Thyroid gland (tissue), 4 donors: ENCODE data around the gene PLPPR5. TPM values are rescaled to one million over a fixed set of nuclear protein-coding genes. Genes with fewer than 3 reads are reported as not detected.

Experiments used
- DNase-seq, 2 donors: peaks; one replicate each; pipeline ENCODE4 v3.0.0-alpha.2; 2019
- H3K27ac ChIP-seq, 3 donors: fragments of 200-600 bp; sonication (generic); 1 replicate in 2 of 3; 2 replicates in 1 of 3; pipeline ENCODE4 v1.5.1; 2016 to 2019; ENCODE audit warnings: mild to moderate bottlenecking in 1 of 3, moderate library complexity in 1 of 3
- H3K27me3 ChIP-seq: fragments of 200-600 bp; sonication (generic); one replicate; pipeline ENCODE4 v1.5.1; 2019
- H3K36me3 ChIP-seq, 2 donors: fragments of 200-600 bp; sonication (generic); one replicate each; pipeline ENCODE4 v1.5.1; 2016 to 2019
- H3K4me1 ChIP-seq, 2 donors: fragments of 200-600 bp; sonication (generic); one replicate each; pipeline ENCODE4 v1.5.1; 2017 to 2019
- H3K4me3 ChIP-seq, 3 donors: fragments of 200-600 bp; sonication (generic); replicated peaks in 1 of 3; 1 replicate in 2 of 3; 2 replicates in 1 of 3; pipeline ENCODE4 v1.5.1; 2016; ENCODE audit warnings: mild to moderate bottlenecking in 1 of 3
- H3K9me3 ChIP-seq: fragments of 200-600 bp; sonication (generic); one replicate; pipeline ENCODE4 v1.5.1; 2017
- POLR2A ChIP-seq, 2 donors: fragments of 450-650 bp; IDR thresholded peaks; one replicate each; pipeline ENCODE4 v1.6.1; 2017; ENCODE audit warnings: antibody characterized with exemption in 2 of 2, mild to moderate bottlenecking in 2 of 2, moderate library complexity in 1 of 2
- WGBS, 2 donors: methylation state at CpG; one replicate each; pipeline ENCODE4 v1.1.5; 2017; 5-methylcytosine and 5-hydroxymethylcytosine counted together
- intact Hi-C: fragments of 100-400 bp; cut with DNase I; formaldehyde crosslinking; loops from one replicate; pipeline ENCODE4 v1.15.1; 2023
- total RNA-seq, 4 donors: library from RNA; depleted of rRNA; stranded (reverse); fragments of >200 nt; gene quantifications; one replicate each; pipeline ENCODE4 v1.2.3, GENCODE V29; 2016
- TF ChIP-seq, protein P1 (sequence below), 6 experiments: fragments of 200-600 bp in 3 of 6; fragments of 450-650 bp in 3 of 6; sonication (generic) in 3 of 6; IDR thresholded peaks; one replicate each; pipeline ENCODE4 v1.5.1; 2016 to 2019; ENCODE audit warnings: antibody characterized with exemption in 6 of 6, mild to moderate bottlenecking in 2 of 6, inconsistent platforms in 1 of 6, moderate library complexity in 1 of 6

Gene PLPPR5
- total RNA-seq, 4 donors from 2014 or later: not detected

DNA sequence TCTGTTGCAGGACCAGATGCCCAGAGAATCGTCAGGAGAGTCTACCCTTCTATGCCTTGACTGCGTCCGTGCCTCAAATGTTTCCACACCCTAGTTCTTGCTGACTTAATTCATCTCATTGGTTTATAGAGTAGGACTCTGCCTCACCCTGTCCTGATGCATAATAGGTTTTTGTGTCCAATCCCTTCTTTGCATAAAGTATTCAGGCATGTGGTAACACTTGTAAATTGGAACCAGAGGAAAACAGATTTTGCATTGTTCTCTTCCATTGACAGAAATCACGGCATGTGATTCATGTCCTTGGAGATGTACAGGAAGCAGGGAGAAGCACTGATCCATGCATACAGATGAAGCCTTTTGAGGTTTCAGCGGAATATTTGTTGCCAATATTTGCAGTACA lies 29.5 kb downstream of the PLPPR5 start:
- Histone ChIP-seq H3K36me3 (no peaks in the 10 kb centered on the region), H3K27ac (no peak overlapping the region), H3K4me1 (no peaks in the 10 kb centered on the region), H3K4me3 (no peak overlapping the region), H3K27me3 (no peaks in the 10 kb centered on the region), H3K9me3 (no peaks in the 10 kb centered on the region)
- no peak for DNase-seq
- intact Hi-C loops: no loop called here
- 85 to 86% methylated on average over 5 of the region's 5 CpGs for whole genome bisulfite sequencing, 2 donors
- TF ChIP-seq, protein P1, sequence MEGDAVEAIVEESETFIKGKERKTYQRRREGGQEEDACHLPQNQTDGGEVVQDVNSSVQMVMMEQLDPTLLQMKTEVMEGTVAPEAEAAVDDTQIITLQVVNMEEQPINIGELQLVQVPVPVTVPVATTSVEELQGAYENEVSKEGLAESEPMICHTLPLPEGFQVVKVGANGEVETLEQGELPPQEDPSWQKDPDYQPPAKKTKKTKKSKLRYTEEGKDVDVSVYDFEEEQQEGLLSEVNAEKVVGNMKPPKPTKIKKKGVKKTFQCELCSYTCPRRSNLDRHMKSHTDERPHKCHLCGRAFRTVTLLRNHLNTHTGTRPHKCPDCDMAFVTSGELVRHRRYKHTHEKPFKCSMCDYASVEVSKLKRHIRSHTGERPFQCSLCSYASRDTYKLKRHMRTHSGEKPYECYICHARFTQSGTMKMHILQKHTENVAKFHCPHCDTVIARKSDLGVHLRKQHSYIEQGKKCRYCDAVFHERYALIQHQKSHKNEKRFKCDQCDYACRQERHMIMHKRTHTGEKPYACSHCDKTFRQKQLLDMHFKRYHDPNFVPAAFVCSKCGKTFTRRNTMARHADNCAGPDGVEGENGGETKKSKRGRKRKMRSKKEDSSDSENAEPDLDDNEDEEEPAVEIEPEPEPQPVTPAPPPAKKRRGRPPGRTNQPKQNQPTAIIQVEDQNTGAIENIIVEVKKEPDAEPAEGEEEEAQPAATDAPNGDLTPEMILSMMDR (IDR thresholded peaks at IDR 0.05): no peak
- no peak for TF ChIP-seq POLR2A (IDR thresholded peaks at IDR 0.05)

DNA sequence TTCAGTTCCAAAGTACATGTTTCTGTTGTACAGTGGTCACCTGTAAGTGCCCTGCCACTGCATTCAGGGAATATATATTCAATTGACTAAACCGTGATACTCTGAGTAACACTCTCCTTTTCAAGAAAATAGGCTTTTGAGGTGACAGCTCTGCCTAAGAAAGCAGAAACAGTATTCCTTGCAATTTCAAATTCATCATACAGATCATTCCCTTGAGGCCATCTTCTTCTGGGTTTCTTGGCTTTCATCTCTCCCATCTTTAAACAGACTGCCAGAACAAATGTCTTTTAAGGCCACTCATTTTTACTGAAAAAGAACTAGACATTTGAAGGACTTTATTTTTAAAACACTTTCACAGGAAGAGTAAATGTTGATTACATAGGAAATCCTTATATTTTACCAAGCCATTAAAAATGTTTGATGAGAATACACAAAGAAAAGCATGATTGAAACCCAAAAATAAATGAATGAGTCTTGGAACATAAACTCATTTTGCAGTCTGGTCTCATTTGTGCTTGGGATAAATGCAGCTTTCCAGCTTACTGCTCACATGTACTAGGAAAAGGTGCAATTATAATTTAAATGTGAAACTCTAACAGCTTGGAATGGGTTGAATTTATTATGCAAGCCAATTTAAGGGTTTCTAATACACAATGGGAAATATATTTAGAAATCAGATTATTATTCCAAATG lies 34.7 kb downstream of the PLPPR5 start:
- Histone ChIP-seq H3K27me3 (no peaks in the 10 kb centered on the region), H3K36me3 (no peaks in the 10 kb centered on the region), H3K4me3 (no peak overlapping the region), H3K4me1 (no peaks in the 10 kb centered on the region), H3K27ac (no peak overlapping the region), H3K9me3 (no peaks in the 10 kb centered on the region)
- DNase-seq: no peak
- intact Hi-C loops: no loop called here
- WGBS, 2 donors: 51 to 69% methylated on average over 1 of the region's 1 CpG
- TF ChIP-seq POLR2A (IDR thresholded peaks at IDR 0.05): no peak
- TF ChIP-seq, protein P1 (IDR thresholded peaks at IDR 0.05): no peak

- intact Hi-C loops: no loop called here
- DNase-seq: no peak
- Histone ChIP-seq H3K27ac (no peak overlapping the region), H3K4me1 (no peaks in the 10 kb centered on the region), H3K4me3 (no peak overlapping the region), H3K9me3 (no peaks in the 10 kb centered on the region), H3K27me3 (no peaks in the 10 kb centered on the region), H3K36me3 (no peaks in the 10 kb centered on the region)
- TF ChIP-seq, protein P1 (IDR thresholded peaks at IDR 0.05): no peak
- 85 to 86% methylated on average over 1 of the region's 1 CpG for WGBS, 2 donors
These were observed 37.5 kb downstream of the PLPPR5 start for GRCh38 chr1:98967122-98967521.

- Histone ChIP-seq H3K4me3 (no peak overlapping the region), H3K4me1 (no peaks in the 10 kb centered on the region), H3K9me3 (no peaks in the 10 kb centered on the region), H3K36me3 (no peaks in the 10 kb centered on the region), H3K27ac (no peak overlapping the region), H3K27me3 (no peaks in the 10 kb centered on the region)
- no peak for DNase-seq
- WGBS, 2 donors: 93 to 94% methylated on average over 3 of the region's 3 CpGs
- intact Hi-C loops: no loop called here
- no peak for TF ChIP-seq POLR2A (IDR thresholded peaks at IDR 0.05)
- TF ChIP-seq, protein P1 (IDR thresholded peaks at IDR 0.05): no peak
These were observed 39.3 kb downstream of the PLPPR5 start for GRCh38 chr1:98965394-98965793.

DNA sequence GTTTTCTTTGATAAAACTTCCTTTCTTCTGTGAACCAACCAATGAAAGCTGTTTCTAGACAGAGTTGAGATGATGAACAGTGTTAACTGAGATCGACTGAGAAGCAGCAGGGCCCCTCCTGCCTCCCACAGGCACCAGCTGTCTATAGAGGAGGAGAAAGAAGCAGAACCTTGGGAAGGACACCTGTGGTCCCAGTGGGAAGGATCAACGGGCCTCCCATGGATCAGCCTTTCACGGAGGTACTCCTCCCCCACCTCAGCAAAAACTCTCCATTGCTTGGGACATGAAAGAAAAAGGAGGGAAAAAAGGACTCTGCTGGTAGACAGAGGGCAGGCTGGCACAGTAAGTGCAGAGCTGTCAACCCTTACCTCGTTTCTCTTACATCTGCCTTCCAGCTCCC lies 40.5 kb downstream of the PLPPR5 start:
- intact Hi-C loops: no loop called here
- Histone ChIP-seq H3K9me3 (no peaks in the 10 kb centered on the region), H3K36me3 (no peaks in the 10 kb centered on the region), H3K27me3 (no peaks in the 10 kb centered on the region), H3K4me1 (no peaks in the 10 kb centered on the region), H3K4me3 (no peak overlapping the region), H3K27ac (no peak overlapping the region)
- no peak for DNase-seq
- 23 to 24% methylated on average over 4 of the region's 4 CpGs for WGBS, 2 donors
- TF ChIP-seq, protein P1 (IDR thresholded peaks at IDR 0.05): no peak
- TF ChIP-seq POLR2A (IDR thresholded peaks at IDR 0.05): no peak
